Erythroblast (primary cell): ENCODE results near the gene RPS27L.
"Not testable (repeated sequence)": the region's sequence is repeated elsewhere in the genome, so short reads cannot be mapped to it uniquely, and the experiment has no call there.

ENCODE experiments used
- DNase-seq, 2 experiments: peaks; one replicate each; lab custom pipeline; 2025; lab: John Stamatoyannopoulos, UW
- GATA1 ChIP-seq: IDR thresholded peaks from 2 replicates; pipeline ENCODE4 v1.6.1; 2011; ENCODE audit warnings: low read depth, mild to moderate bottlenecking, control low read depth, low read length, moderate library complexity
- POLR2A ChIP-seq: IDR thresholded peaks from 2 replicates; pipeline ENCODE4 v1.6.1; 2011; ENCODE audit warnings: mild to moderate bottlenecking, low read length

The RPS27L gene

DNA sequence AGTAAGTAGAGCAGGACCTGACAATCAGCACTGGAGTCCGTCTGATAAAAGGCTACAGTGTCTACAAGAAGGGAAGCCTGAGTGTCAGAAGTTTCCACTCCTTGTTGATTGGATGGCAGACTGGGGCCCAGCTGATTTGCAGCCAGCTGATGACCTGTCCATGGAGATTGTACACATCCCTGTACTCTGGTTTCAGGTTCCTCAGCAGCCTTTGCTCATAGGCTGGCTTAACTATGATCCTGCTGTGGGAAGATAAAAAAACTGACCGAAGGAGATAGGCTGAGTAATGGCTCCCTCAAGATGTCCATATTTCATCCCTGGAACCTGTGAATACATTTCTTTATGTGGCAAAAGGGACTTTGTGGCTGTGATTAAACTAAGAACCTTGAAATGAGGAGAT, 47.4 kb downstream of the RPS27L start:
- DNase-seq = peak; percentile 43 to 78
- no peak for TF ChIP-seq GATA1
- TF ChIP-seq POLR2A = no peak

DNA sequence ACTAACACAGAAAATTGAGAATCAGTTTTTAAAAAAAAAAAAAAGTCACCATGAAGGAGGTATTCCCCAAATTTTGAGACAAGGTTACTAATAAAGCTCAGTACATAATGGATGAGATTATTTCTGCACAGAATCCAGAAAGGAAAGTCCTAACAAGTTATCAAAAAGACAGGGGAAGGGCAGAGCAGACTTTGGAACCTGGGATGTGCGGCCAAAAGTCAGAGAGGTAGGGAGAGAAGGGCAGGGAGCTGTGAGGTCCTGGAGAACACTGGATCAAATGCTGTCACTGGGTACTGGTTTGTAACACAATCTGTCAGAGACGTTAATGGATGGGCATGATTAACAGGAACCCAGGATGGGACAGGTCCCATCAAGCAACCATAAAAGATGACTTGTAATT, 47.8 kb downstream of the RPS27L start:
- TF ChIP-seq GATA1 (no peak), POLR2A (no peak)
- no peak for DNase-seq

DNA sequence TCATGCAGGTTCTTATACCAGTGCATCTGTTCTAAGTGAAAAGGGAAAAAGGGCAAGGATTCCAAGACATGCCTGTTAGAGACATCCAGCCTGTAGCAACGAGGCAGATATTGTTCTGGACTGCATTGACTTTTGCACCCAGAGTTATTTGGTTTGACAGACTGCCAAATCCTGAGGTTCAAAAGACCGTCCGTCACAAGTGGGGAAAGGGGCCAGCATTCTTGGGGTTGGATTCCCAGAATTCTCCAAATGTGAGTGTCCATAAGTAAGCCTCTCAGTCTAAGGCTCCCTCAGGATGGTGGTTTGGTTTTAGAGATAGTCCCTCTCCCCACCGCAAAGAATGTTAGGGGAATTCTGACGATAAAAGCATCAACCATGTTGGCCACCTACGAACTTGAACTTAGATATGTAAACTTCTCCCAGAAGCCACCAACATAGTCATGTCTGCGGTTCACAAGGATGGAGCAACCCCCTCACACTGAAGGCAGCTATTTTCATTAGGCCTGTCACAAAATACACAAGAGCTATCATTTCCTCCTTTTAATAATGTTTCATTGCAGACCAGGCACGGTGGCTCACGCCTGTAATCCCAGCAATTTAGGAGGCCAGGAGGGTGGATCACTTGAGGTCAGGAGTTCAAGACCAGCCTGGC, 49.3 kb downstream of the RPS27L start:
- TF ChIP-seq GATA1 (no peak), POLR2A (no peak)
- no peak for DNase-seq

DNA sequence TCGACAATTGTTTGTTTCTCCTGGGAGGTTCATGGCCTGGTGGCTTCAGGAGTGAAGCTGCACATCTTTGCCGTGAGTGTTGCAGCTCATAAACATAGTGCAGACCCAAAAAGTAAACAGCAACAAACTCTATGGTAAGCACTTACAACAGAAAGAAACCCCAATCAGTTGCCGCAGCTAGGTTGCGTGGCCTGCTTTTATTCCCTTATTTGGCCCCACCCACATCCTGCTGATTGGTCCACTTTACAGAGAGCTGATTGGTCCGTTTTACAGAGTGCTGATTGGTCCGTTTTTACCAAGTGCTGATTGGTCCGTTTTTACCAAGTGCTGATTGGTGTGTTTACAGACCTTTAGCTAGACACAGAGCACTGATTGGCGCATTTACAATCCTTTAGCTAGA, 51.9 kb downstream of the RPS27L start:
- DNase-seq = peak; percentile 39 to 40

DNA sequence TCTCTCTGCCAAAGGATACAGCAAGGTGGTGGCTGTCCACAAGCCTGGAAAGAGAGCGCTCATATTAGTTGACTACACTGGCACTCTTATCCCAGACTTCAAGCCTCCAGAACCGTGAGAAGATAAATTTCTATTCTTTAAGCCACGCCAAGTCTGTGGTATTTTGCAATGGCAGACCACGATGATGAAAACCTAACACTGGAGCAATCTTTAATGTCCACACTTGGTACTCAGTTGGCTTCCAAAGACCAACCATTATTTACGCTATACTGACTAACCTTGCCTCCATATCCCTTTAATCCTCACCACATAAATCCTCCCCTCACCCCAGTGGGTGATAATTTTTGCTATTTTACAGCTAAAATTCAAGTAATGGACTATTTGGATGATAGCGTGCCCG, 52.5 kb downstream of the RPS27L start:
- no peak for DNase-seq
- no peak for TF ChIP-seq POLR2A
- no peak for TF ChIP-seq GATA1

DNA sequence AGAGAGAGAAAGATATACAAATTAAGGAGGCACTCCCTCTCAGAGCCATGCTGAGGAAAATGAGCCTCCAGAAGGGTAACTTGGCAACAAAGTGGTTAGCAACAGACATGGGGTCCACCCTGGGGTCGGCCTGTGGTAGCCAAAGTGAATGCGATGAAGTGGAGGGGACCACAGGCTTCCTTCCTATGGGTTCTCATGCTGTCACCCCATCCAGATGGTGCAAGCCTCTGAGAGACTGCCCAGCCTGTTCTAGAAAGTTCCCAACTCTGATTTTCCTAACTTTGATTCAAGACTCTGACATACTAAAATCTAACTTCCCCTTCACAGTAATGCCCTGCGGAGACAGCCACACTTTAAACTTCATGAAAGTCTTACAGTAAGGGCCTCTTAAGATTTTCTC, 53.9 kb downstream of the RPS27L start:
- DNase-seq = no peak
- TF ChIP-seq GATA1 (no peak), POLR2A (no peak)

DNA sequence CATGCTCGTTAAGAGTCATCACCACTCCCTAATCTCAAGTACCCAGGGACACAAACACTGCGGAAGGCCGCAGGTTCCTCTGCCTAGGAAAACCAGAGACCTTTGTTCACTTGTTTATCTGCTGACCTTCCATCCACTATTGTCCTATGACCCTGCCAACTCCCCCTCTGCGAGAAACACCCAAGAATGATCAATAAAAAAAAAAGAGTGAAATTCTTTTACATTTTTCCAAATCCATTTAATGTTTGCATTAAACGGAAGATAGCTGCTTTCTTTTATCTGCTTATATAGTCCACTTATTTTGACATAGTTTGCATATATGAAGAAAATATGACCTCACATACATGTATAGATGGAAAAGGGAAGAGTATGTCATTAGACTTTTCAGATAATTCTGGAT, 57.7 kb downstream of the RPS27L start:
- not testable (repeated sequence) for DNase-seq

DNA sequence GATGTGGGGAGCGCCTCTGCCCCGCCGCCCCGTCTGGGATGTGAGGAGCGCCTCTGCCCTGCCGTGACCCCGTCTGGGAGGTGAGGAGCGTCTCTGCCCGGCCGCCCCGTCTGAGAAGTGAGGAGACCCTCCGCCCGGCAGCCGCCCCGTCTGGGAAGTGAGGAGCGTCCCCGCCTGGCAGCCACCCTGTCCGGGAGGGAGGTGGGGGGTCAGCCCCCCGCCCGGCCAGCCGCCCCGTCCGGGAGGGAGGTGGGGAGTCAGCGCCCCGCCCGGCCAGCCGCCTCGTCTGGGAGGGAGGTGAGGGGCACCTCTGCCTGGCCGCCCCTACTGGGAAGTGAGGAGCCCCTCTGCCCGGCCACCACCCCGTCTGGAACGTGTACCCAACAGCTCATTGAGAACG, 58.4 kb downstream of the RPS27L start:
- not testable (repeated sequence) for DNase-seq
